SU-DHL-6 (cell line): Measurements from ENCODE around the gene MMP24OS.

ENCODE experiments used
- H2AFZ ChIP-seq: fragments of 200-600 bp; sonication (generic); 2 replicates; pipeline ENCODE4 v1.6.1; 2014; ENCODE audit warnings: low read depth, mild to moderate bottlenecking, moderate library complexity, mixed read lengths, antibody characterized with exemption, low read length; ENCODE audit not compliant: severe bottlenecking
- H3F3A ChIP-seq: fragments of 200-600 bp; shearing (Covaris generic); 2 replicates; pipeline ENCODE4 v1.6.0; 2016; ENCODE audit warnings: antibody characterized with exemption, mild to moderate bottlenecking; ENCODE audit not compliant: insufficient read depth
- H3K27ac ChIP-seq: fragments of 200-600 bp; sonication (generic); 2 replicates; pipeline ENCODE4 v1.5.1; 2016; ENCODE audit warnings: low read depth, mild to moderate bottlenecking, low read length, moderate library complexity, mixed read lengths
- H3K27me3 ChIP-seq: fragments of 200-600 bp; sonication (generic), shearing (Covaris generic); 2 replicates; pipeline ENCODE4 v1.6.0; 2014; ENCODE audit warnings: mild to moderate bottlenecking, low read length
- H3K36me3 ChIP-seq: fragments of 200-600 bp; sonication (generic); 2 replicates; pipeline ENCODE4 v1.6.1; 2014; ENCODE audit warnings: mild to moderate bottlenecking, low read length, mixed read lengths
- H3K4me2 ChIP-seq: fragments of 300-600, 200-600 bp; shearing (Covaris generic), sonication (generic); 2 replicates; pipeline ENCODE4 v1.6.0; 2014; ENCODE audit warnings: low read length, low read depth, mild to moderate bottlenecking; ENCODE audit not compliant: poor library complexity, severe bottlenecking
- H3K4me3 ChIP-seq: fragments of 200-600 bp; sonication (generic); 2 replicates; pipeline ENCODE4 v1.5.1; 2014; ENCODE audit warnings: antibody characterized with exemption, low read length, mild to moderate bottlenecking, mixed read lengths; ENCODE audit not compliant: insufficient read depth, poor library complexity, severe bottlenecking
- H3K79me2 ChIP-seq: fragments of 200-600 bp; sonication (generic); 2 replicates; pipeline ENCODE4 v1.6.1; 2014; ENCODE audit warnings: mild to moderate bottlenecking, low read length, moderate library complexity; ENCODE audit not compliant: insufficient read depth
- H3K9ac ChIP-seq: fragments of 200-600 bp; sonication (generic); 2 replicates; pipeline ENCODE4 v1.7.0; 2014; ENCODE audit warnings: mild to moderate bottlenecking, low read length
- H3K9me2 ChIP-seq: fragments of 200-600 bp; sonication (generic); replicated peaks from 2 replicates; pipeline ENCODE4 v1.6.1; 2014; ENCODE audit warnings: low read length; ENCODE audit not compliant: insufficient read depth
- H3K9me3 ChIP-seq: fragments of 200-600 bp; sonication (generic); 2 replicates; pipeline ENCODE4 v1.6.1; 2014; ENCODE audit warnings: low read length, mixed read lengths; ENCODE audit not compliant: insufficient read depth
- H4K20me1 ChIP-seq: fragments of 200-600 bp; sonication (generic); 2 replicates; pipeline ENCODE4 v1.6.1; 2014; ENCODE audit warnings: low read depth, mild to moderate bottlenecking, antibody characterized with exemption, low read length, moderate library complexity, mixed read lengths
- CTCF ChIP-seq: fragments of 200-600 bp; sonication (generic); IDR thresholded peaks from one replicate; pipeline ENCODE4 v1.5.1; 2017; ENCODE audit warnings: antibody characterized with exemption, mild to moderate bottlenecking, low read length, moderate library complexity; ENCODE audit not compliant: insufficient read depth, poor library complexity, severe bottlenecking
- EZH2phosphoT487 ChIP-seq: fragments of 200-600 bp; sonication (generic), shearing (Covaris generic); conservative IDR thresholded peaks from 2 replicates; pipeline ENCODE4 v1.6.1; 2018; ENCODE audit warnings: mild to moderate bottlenecking, antibody characterized with exemption, low read length, moderate library complexity, mixed read lengths

MMP24OS gene

GRCh38 chr20:35277531-35278395, at the start of gene MMP24OS:
Gene MMP24OS, minus strand, starts transcription at chr20:35278122. Its CDS starts 193 bp downstream, at chr20:35277929.
- peak within 1 kb of the TSS; percentile 75 for H3K4me3 ChIP-seq
- no peaks in the 10 kb centered on the region for H3K9me2 ChIP-seq
- H3K27ac ChIP-seq = peak within 1 kb of the TSS; percentile 74
- TF ChIP-seq CTCF = no peak
- TF ChIP-seq EZH2phosphoT487 = no peak
- peak within 1 kb of the TSS; percentile 55 for H2AFZ ChIP-seq
- peak within 1 kb of the TSS; percentile 89 for H3K4me2 ChIP-seq
- peaks cover 17% of the 10 kb centered on the region; the same call in 1 of the 2 replicates for H3K79me2 ChIP-seq
- no peaks in the 10 kb centered on the region for H4K20me1 ChIP-seq
- H3K9me3 ChIP-seq = no peaks in the 10 kb centered on the region
- H3K27me3 ChIP-seq = no peaks in the 10 kb centered on the region
- 0 out of 2 replicates have a peak, but pooled peaks cover 6% of the 10 kb centered on the region for H3K36me3 ChIP-seq
- H3K9ac ChIP-seq = peak within 1 kb of the TSS; percentile 84
- H3F3A ChIP-seq = peaks cover 20% of the 10 kb centered on the region

- TF ChIP-seq EZH2phosphoT487 = no peak
- TF ChIP-seq CTCF = no peak
- H3K4me3 ChIP-seq = no peak overlapping the region
- H4K20me1 ChIP-seq = no peaks in the 10 kb centered on the region
- H3K4me2 ChIP-seq = no peak overlapping the region
- H3F3A ChIP-seq = no peaks in the 10 kb centered on the region
- no peak overlapping the region for H3K9ac ChIP-seq
- H2AFZ ChIP-seq = no peak overlapping the region
- no peaks in the 10 kb centered on the region for H3K79me2 ChIP-seq
- H3K9me3 ChIP-seq = no peaks in the 10 kb centered on the region
- no peak overlapping the region for H3K27ac ChIP-seq
- H3K9me2 ChIP-seq = no peaks in the 10 kb centered on the region
- H3K36me3 ChIP-seq = no peaks in the 10 kb centered on the region
- no peaks in the 10 kb centered on the region for H3K27me3 ChIP-seq
Observed at GRCh38 chr20:35327074-35327976, 49.4 kb upstream of the MMP24OS start.

GRCh38 chr20:35326740-35327073, 48.8 kb upstream of the MMP24OS start:
- no peak overlapping the region for H3K9ac ChIP-seq
- no peak for TF ChIP-seq CTCF
- no peak for TF ChIP-seq EZH2phosphoT487
- H3K9me2 ChIP-seq = no peaks in the 10 kb centered on the region
- no peak overlapping the region for H3K4me2 ChIP-seq
- H3K4me3 ChIP-seq = no peak overlapping the region
- no peaks in the 10 kb centered on the region for H3K79me2 ChIP-seq
- no peaks in the 10 kb centered on the region for H3F3A ChIP-seq
- H3K27me3 ChIP-seq = no peaks in the 10 kb centered on the region
- no peak overlapping the region for H3K27ac ChIP-seq
- no peaks in the 10 kb centered on the region for H4K20me1 ChIP-seq
- H3K36me3 ChIP-seq = no peaks in the 10 kb centered on the region
- H2AFZ ChIP-seq = no peak overlapping the region
- H3K9me3 ChIP-seq = no peaks in the 10 kb centered on the region
